HG02678 (cell line): ENCODE measurements around the gene YIF1A.
"Not testable (repeated sequence)": the region's sequence is repeated elsewhere in the genome, so short reads cannot be mapped to it uniquely, and the experiment has no call there.

Experiments
- ATAC-seq: cut with Tn5 transposase; IDR thresholded peaks from one replicate; pipeline ENCODE4 v1.9.1; 2021; ENCODE audit warnings: mild to moderate bottlenecking, moderate library complexity; ENCODE audit not compliant: unreplicated experiment

Gene YIF1A

GRCh38 chr11:66272596-66272995, 16.3 kb downstream of the YIF1A start:
- no peak for ATAC-seq

- ATAC-seq = no peak
These were observed 17.1 kb downstream of the YIF1A start for GRCh38 chr11:66271816-66272215.

GRCh38 chr11:66268952-66269905, 19.7 kb downstream of the YIF1A start:
- ATAC-seq = no peak

GRCh38 chr11:66268244-66268951, 20.5 kb downstream of the YIF1A start, which contains the start of gene RAB1B:
RAB1B (plus strand) TSS chr11:66268639; CDS start chr11:66268680, 41 bp downstream.
- ATAC-seq = peak; percentile 82

GRCh38 chr11:66267379-66268243, 21.3 kb downstream of the YIF1A start:
- peak; percentile 44 for ATAC-seq

- ATAC-seq = no peak
These were observed 21.9 kb downstream of the YIF1A start for GRCh38 chr11:66267039-66267378.

- ATAC-seq = no peak
These were observed 22.4 kb downstream of the YIF1A start for GRCh38 chr11:66266378-66267038.

GRCh38 chr11:66265531-66266377, 23.2 kb downstream of the YIF1A start:
- ATAC-seq = no peak

- no peak for ATAC-seq
These were observed 24.0 kb downstream of the YIF1A start for GRCh38 chr11:66264914-66265313.

GRCh38 chr11:66264383-66264782, 24.6 kb downstream of the YIF1A start:
- no peak for ATAC-seq

GRCh38 chr11:66263785-66264184, 25.2 kb downstream of the YIF1A start:
- ATAC-seq = no peak

- ATAC-seq = no peak
These were observed 25.7 kb downstream of the YIF1A start for GRCh38 chr11:66263231-66263630.

- no peak for ATAC-seq
These were observed 26.2 kb downstream of the YIF1A start for GRCh38 chr11:66262696-66263095.

- no peak for ATAC-seq
These were observed 26.8 kb downstream of the YIF1A start for GRCh38 chr11:66262191-66262590.

- ATAC-seq = no peak
These were observed 27.4 kb downstream of the YIF1A start for GRCh38 chr11:66261578-66261977.

GRCh38 chr11:66259956-66260355, 29.0 kb downstream of the YIF1A start:
- ATAC-seq = no peak

GRCh38 chr11:66259225-66259624, 29.7 kb downstream of the YIF1A start:
- no peak for ATAC-seq

- no peak for ATAC-seq
These were observed 30.5 kb downstream of the YIF1A start for GRCh38 chr11:66258473-66258893.

GRCh38 chr11:66253081-66253480, 35.9 kb downstream of the YIF1A start:
- ATAC-seq = not testable (repeated sequence)

- no peak for ATAC-seq
These were observed 37.1 kb downstream of the YIF1A start for GRCh38 chr11:66251809-66252208.
